Nephron progenitor cell (in vitro differentiated cells): Measurements from ENCODE around the gene PIP5K1B.

ENCODE experiments used
- DNase-seq: peaks from one replicate; pipeline ENCODE4 v3.0.0; 2021
- H3K27ac Mint-ChIP-seq: 2 replicates; pipeline ENCODE4 v1.8.0; 2021; ENCODE audit warnings: mild to moderate bottlenecking, moderate library complexity, mixed read lengths
- H3K27me3 Mint-ChIP-seq: 2 replicates; pipeline ENCODE4 v1.8.0; 2021; ENCODE audit warnings: mild to moderate bottlenecking, low read depth, mixed read lengths; ENCODE audit not compliant: poor library complexity
- H3K36me3 Mint-ChIP-seq: 2 replicates; pipeline ENCODE4 v1.8.0; 2021; ENCODE audit warnings: low read depth, mixed read lengths
- H3K4me1 Mint-ChIP-seq: 2 replicates; pipeline ENCODE4 v1.8.0; 2021; ENCODE audit warnings: mixed read lengths
- H3K4me3 Mint-ChIP-seq: 2 replicates; pipeline ENCODE4 v1.8.0; 2021; ENCODE audit warnings: mild to moderate bottlenecking, moderate library complexity, mixed read lengths
- H3K9me3 Mint-ChIP-seq: 2 replicates; pipeline ENCODE4 v1.8.0; 2021; ENCODE audit warnings: mild to moderate bottlenecking, moderate library complexity, mixed read lengths
- TF ChIP-seq, protein P1 (sequence below): fragments of 200-600 bp; sonication (generic); IDR thresholded peaks from 2 replicates; pipeline ENCODE4 v1.5.0; 2021; ENCODE audit warnings: antibody characterized with exemption

PIP5K1B gene

GRCh38 chr9:68941780-68942459 is 236.9 kb downstream of the PIP5K1B start:
- peaks cover 23% of the 10 kb centered on the region for H3K36me3 Mint-ChIP-seq

GRCh38 chr9:68942790-68943189 is 237.8 kb downstream of the PIP5K1B start:
- H3K27me3 Mint-ChIP-seq, result peaks cover 3% of the 10 kb centered on the region
- DNase-seq, result no peak
- H3K27ac Mint-ChIP-seq, result peak overlapping the region; percentile 39
- H3K4me1 Mint-ChIP-seq, result peaks cover 20% of the 10 kb centered on the region
- H3K36me3 Mint-ChIP-seq, result peaks cover 16% of the 10 kb centered on the region
- TF ChIP-seq, protein P1, sequence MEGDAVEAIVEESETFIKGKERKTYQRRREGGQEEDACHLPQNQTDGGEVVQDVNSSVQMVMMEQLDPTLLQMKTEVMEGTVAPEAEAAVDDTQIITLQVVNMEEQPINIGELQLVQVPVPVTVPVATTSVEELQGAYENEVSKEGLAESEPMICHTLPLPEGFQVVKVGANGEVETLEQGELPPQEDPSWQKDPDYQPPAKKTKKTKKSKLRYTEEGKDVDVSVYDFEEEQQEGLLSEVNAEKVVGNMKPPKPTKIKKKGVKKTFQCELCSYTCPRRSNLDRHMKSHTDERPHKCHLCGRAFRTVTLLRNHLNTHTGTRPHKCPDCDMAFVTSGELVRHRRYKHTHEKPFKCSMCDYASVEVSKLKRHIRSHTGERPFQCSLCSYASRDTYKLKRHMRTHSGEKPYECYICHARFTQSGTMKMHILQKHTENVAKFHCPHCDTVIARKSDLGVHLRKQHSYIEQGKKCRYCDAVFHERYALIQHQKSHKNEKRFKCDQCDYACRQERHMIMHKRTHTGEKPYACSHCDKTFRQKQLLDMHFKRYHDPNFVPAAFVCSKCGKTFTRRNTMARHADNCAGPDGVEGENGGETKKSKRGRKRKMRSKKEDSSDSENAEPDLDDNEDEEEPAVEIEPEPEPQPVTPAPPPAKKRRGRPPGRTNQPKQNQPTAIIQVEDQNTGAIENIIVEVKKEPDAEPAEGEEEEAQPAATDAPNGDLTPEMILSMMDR, result no peak
- no peak overlapping the region for H3K4me3 Mint-ChIP-seq
- H3K9me3 Mint-ChIP-seq, result peaks cover 12% of the 10 kb centered on the region

More at GRCh38 chr9:68941780-68942459, 236.9 kb downstream of the PIP5K1B start:
- Mint-ChIP-seq H3K4me3 (no peak overlapping the region), H3K27me3 (peaks cover 3% of the 10 kb centered on the region), H3K4me1 (peaks cover 11% of the 10 kb centered on the region), H3K9me3 (peaks cover 20% of the 10 kb centered on the region), H3K27ac (no peak overlapping the region)
- DNase-seq, result no peak
- TF ChIP-seq, protein P1, result no peak

DNA sequence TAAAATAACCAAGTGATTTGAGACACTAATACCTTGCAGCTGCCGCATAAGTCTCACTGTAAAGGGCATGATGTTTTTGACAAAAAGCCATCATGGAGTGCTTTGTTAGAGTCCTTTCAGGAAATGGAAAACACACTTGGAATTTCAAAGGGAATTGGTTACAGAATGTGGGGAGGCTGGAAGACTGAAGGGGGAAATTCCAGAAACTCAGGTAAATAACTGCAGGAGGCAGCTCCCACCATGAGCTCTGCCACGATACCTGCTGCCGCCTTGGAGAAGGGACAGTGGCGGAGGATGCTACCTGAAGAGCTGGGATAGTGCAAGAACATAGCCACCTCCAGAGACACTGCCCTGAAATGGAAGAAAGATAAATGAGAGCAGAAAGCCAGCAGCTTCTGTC is 242.0 kb downstream of the PIP5K1B start:
- H3K4me1 Mint-ChIP-seq, result peaks cover 35% of the 10 kb centered on the region
- TF ChIP-seq, protein P1, result no peak
- H3K27ac Mint-ChIP-seq, result peak overlapping the region; percentile 31
- H3K9me3 Mint-ChIP-seq, result no peaks in the 10 kb centered on the region
- no peak overlapping the region for H3K4me3 Mint-ChIP-seq
- no peak for DNase-seq
- no peaks in the 10 kb centered on the region for H3K27me3 Mint-ChIP-seq
- H3K36me3 Mint-ChIP-seq, result peaks cover 4% of the 10 kb centered on the region

GRCh38 chr9:68947842-68948569 is 243.0 kb downstream of the PIP5K1B start:
- H3K4me1 Mint-ChIP-seq, result peaks cover 44% of the 10 kb centered on the region
- TF ChIP-seq, protein P1, result no peak
- peaks cover 1% of the 10 kb centered on the region for H3K27me3 Mint-ChIP-seq
- H3K27ac Mint-ChIP-seq, result no peak overlapping the region
- DNase-seq, result no peak
- no peak overlapping the region for H3K4me3 Mint-ChIP-seq
- no peaks in the 10 kb centered on the region for H3K9me3 Mint-ChIP-seq
- H3K36me3 Mint-ChIP-seq, result peaks cover 4% of the 10 kb centered on the region

- H3K36me3 Mint-ChIP-seq, result peaks cover 4% of the 10 kb centered on the region
- TF ChIP-seq, protein P1, result no peak
- peaks cover 50% of the 10 kb centered on the region for H3K4me1 Mint-ChIP-seq
- DNase-seq, result no peak
- no peaks in the 10 kb centered on the region for H3K9me3 Mint-ChIP-seq
- H3K27me3 Mint-ChIP-seq, result peaks cover 3% of the 10 kb centered on the region
- no peak overlapping the region for H3K4me3 Mint-ChIP-seq
- no peak overlapping the region for H3K27ac Mint-ChIP-seq
Observed at GRCh38 chr9:68949271-68950000, 244.4 kb downstream of the PIP5K1B start.
